ENCODE results near the gene ULK1.

ULK1 gene

GRCh38 chr12:131909081-131909751 lies 14.8 kb downstream of the ULK1 start:
- FAIRE-seq = no peak

- FAIRE-seq = no peak
Measured at GRCh38 chr12:131909752-131910219, 15.4 kb downstream of the ULK1 start.

- FAIRE-seq = no peak
Measured at GRCh38 chr12:131910302-131911027, 16.0 kb downstream of the ULK1 start.

GRCh38 chr12:131911028-131911650 lies 16.7 kb downstream of the ULK1 start:
- no peak for FAIRE-seq

- no peak for FAIRE-seq
Measured at GRCh38 chr12:131911851-131912477, 17.5 kb downstream of the ULK1 start.

- no peak for FAIRE-seq
Measured at GRCh38 chr12:131912518-131913274, 18.3 kb downstream of the ULK1 start.

- no peak for FAIRE-seq
Measured at GRCh38 chr12:131913666-131914065, 19.2 kb downstream of the ULK1 start.

GRCh38 chr12:131914179-131914702 lies 19.8 kb downstream of the ULK1 start:
- no peak for FAIRE-seq

GRCh38 chr12:131915000-131915689 lies 20.7 kb downstream of the ULK1 start:
- no peak for FAIRE-seq

- no peak for FAIRE-seq
Measured at GRCh38 chr12:131915823-131916222, 21.4 kb downstream of the ULK1 start.

- FAIRE-seq = no peak
Measured at GRCh38 chr12:131916306-131917138, 22.1 kb downstream of the ULK1 start.

- FAIRE-seq = no peak
Measured at GRCh38 chr12:131917139-131917710, 22.8 kb downstream of the ULK1 start.

- no peak for FAIRE-seq
Measured at GRCh38 chr12:131917711-131918306, 23.4 kb downstream of the ULK1 start.

- FAIRE-seq = no peak
Measured at GRCh38 chr12:131918311-131919050, 24.1 kb downstream of the ULK1 start.

GRCh38 chr12:131919051-131919347 lies 24.6 kb downstream of the ULK1 start:
- no peak for FAIRE-seq

- FAIRE-seq = no peak
Measured at GRCh38 chr12:131919366-131920156, 25.1 kb downstream of the ULK1 start.

- no peak for FAIRE-seq
Measured at GRCh38 chr12:131920157-131920508, 25.7 kb downstream of the ULK1 start.

Measured in endometrium (tissue), 2 donors.